GM19438 (cell line): Measurements from ENCODE around the gene GPR84.
"Not testable (repeated sequence)": the region's sequence is repeated elsewhere in the genome, so short reads cannot be mapped to it uniquely, and the experiment has no call there.

Experiments
- ATAC-seq: cut with Tn5 transposase; IDR thresholded peaks from one replicate; pipeline ENCODE4 v1.9.1; 2021; ENCODE audit warnings: low read depth; ENCODE audit not compliant: unreplicated experiment

GPR84 gene

GRCh38 chr12:54357506-54358190, 6.6 kb downstream of the GPR84 start:
- ATAC-seq = no peak

GRCh38 chr12:54356951-54357356, 7.3 kb downstream of the GPR84 start:
- ATAC-seq = no peak

- no peak for ATAC-seq
These were observed 8.1 kb downstream of the GPR84 start for GRCh38 chr12:54356228-54356627.

GRCh38 chr12:54355104-54355815, 9.0 kb downstream of the GPR84 start:
- no peak for ATAC-seq

- not testable (repeated sequence) for ATAC-seq
These were observed 10.0 kb downstream of the GPR84 start for GRCh38 chr12:54354271-54354670.

GRCh38 chr12:54352891-54353874, 11.1 kb downstream of the GPR84 start:
- ATAC-seq = no peak

- no peak for ATAC-seq
These were observed 12.2 kb downstream of the GPR84 start for GRCh38 chr12:54352022-54352531.

GRCh38 chr12:54351341-54351740, 12.9 kb downstream of the GPR84 start:
- ATAC-seq = no peak

- ATAC-seq = no peak
These were observed 13.5 kb downstream of the GPR84 start for GRCh38 chr12:54350743-54351142.

- no peak for ATAC-seq
These were observed 14.6 kb downstream of the GPR84 start for GRCh38 chr12:54349679-54350078.

GRCh38 chr12:54349036-54349435, 15.2 kb downstream of the GPR84 start:
- no peak for ATAC-seq

GRCh38 chr12:54341378-54342300, 22.6 kb downstream of the GPR84 start:
- ATAC-seq = no peak

- ATAC-seq = no peak
These were observed 23.4 kb downstream of the GPR84 start for GRCh38 chr12:54340846-54341245.

GRCh38 chr12:54338698-54339296, 25.5 kb downstream of the GPR84 start:
- ATAC-seq = no peak

- ATAC-seq = no peak
These were observed 26.2 kb downstream of the GPR84 start for GRCh38 chr12:54337854-54338650.

- ATAC-seq = no peak
These were observed 26.9 kb downstream of the GPR84 start for GRCh38 chr12:54337280-54337842.

GRCh38 chr12:54333420-54334034, 30.8 kb downstream of the GPR84 start:
- ATAC-seq = no peak

- no peak for ATAC-seq
These were observed 32.8 kb downstream of the GPR84 start for GRCh38 chr12:54331461-54331860.
